Stimulated activated effector memory CD8-positive, alpha-beta T cell treated with anti-CD3 and anti-CD28 coated beads, Interleukin-12 subunit alpha, Interleukin-12 subunit beta, amount 100 ng/mL, for 72 hours (primary cell): ENCODE data around the gene RPS4Y1.
A peak's percentile ranks its signal among the peaks of the same experiment; 100 is the strongest.
"Not testable (repeated sequence)": the region's sequence is repeated elsewhere in the genome, so short reads cannot be mapped to it uniquely, and the experiment has no call there.

Experiments
- ATAC-seq: fragments of 150-1000 bp; cut with Tn5 transposase; 2 replicates; pipeline ENCODE4 v1.10.0; 2021
- DNase-seq, 2 donors: peaks; one replicate each; pipeline ENCODE4 v3.0.0; 2021 to 2022; ENCODE audit warnings: low spot score in 2 of 2
- H3K27ac Mint-ChIP-seq: one replicate; pipeline ENCODE4 v1.8.0; 2022; ENCODE audit warnings: mild to moderate bottlenecking, mixed read lengths
- H3K36me3 Mint-ChIP-seq: one replicate; pipeline ENCODE4 v1.8.0; 2022; ENCODE audit warnings: mild to moderate bottlenecking, mixed read lengths
- H3K4me1 Mint-ChIP-seq: one replicate; pipeline ENCODE4 v1.8.0; 2022; ENCODE audit warnings: mixed read lengths
- H3K4me3 Mint-ChIP-seq: one replicate; pipeline ENCODE4 v1.8.0; 2022; ENCODE audit warnings: mild to moderate bottlenecking, mixed read lengths
- H3K9me3 Mint-ChIP-seq: one replicate; pipeline ENCODE4 v1.8.0; 2022; ENCODE audit warnings: mixed read lengths

Gene RPS4Y1

GRCh38 chrY:2841471-2841893 is at the start of gene RPS4Y1:
Gene RPS4Y1 (plus strand): TSS chrY:2841602. CDS start chrY:2841625, 23 bp downstream.
- ATAC-seq (peak; percentile 88), DNase-seq (peak; percentile 2 to 84)
- Mint-ChIP-seq H3K4me3 (peak within 1 kb of the TSS; percentile 77), H3K27ac (peak within 1 kb of the TSS; percentile 92), H3K4me1 (peaks cover 28% of the 10 kb centered on the region), H3K9me3 (no peaks in the 10 kb centered on the region), H3K36me3 (peaks cover 49% of the 10 kb centered on the region)

GRCh38 chrY:2796977-2797523 is 44.4 kb upstream of the RPS4Y1 start:
- no peak for DNase-seq
- no peaks in the 10 kb centered on the region for H3K9me3 Mint-ChIP-seq
- no peaks in the 10 kb centered on the region for H3K4me1 Mint-ChIP-seq
- H3K4me3 Mint-ChIP-seq: no peak overlapping the region
- no peak overlapping the region for H3K27ac Mint-ChIP-seq
- H3K36me3 Mint-ChIP-seq: no peaks in the 10 kb centered on the region
- ATAC-seq: no peak

GRCh38 chrY:2797991-2798390 is 43.4 kb upstream of the RPS4Y1 start:
- ATAC-seq (no peak), DNase-seq (no peak)
- Mint-ChIP-seq H3K36me3 (no peaks in the 10 kb centered on the region), H3K27ac (no peak overlapping the region), H3K9me3 (no peaks in the 10 kb centered on the region), H3K4me3 (no peak overlapping the region), H3K4me1 (no peaks in the 10 kb centered on the region)

- Mint-ChIP-seq H3K36me3 (no peaks in the 10 kb centered on the region), H3K27ac (no peak overlapping the region), H3K9me3 (no peaks in the 10 kb centered on the region), H3K4me3 (no peak overlapping the region), H3K4me1 (no peaks in the 10 kb centered on the region)
- DNase-seq: no peak
- ATAC-seq: no peak
Observed at GRCh38 chrY:2800246-2800645, 41.2 kb upstream of the RPS4Y1 start.

GRCh38 chrY:2817146-2817896 is 24.1 kb upstream of the RPS4Y1 start:
- H3K27ac Mint-ChIP-seq, H3K9me3 Mint-ChIP-seq, H3K36me3 Mint-ChIP-seq, H3K4me1 Mint-ChIP-seq, ATAC-seq, H3K4me3 Mint-ChIP-seq, DNase-seq: not testable (repeated sequence)

- Mint-ChIP-seq H3K4me3 (no peak overlapping the region), H3K27ac (no peak overlapping the region), H3K36me3 (no peaks in the 10 kb centered on the region), H3K9me3 (no peaks in the 10 kb centered on the region), H3K4me1 (no peaks in the 10 kb centered on the region)
- no peak for ATAC-seq
- no peak for DNase-seq
Observed at GRCh38 chrY:2824471-2824870, 16.9 kb upstream of the RPS4Y1 start.

GRCh38 chrY:2828497-2828896 is 12.9 kb upstream of the RPS4Y1 start:
- no peak for ATAC-seq
- no peak overlapping the region for H3K27ac Mint-ChIP-seq
- no peak overlapping the region for H3K4me3 Mint-ChIP-seq
- H3K9me3 Mint-ChIP-seq: no peaks in the 10 kb centered on the region
- DNase-seq: no peak
- H3K36me3 Mint-ChIP-seq: no peaks in the 10 kb centered on the region
- no peaks in the 10 kb centered on the region for H3K4me1 Mint-ChIP-seq

- Mint-ChIP-seq H3K9me3 (no peaks in the 10 kb centered on the region), H3K36me3 (no peaks in the 10 kb centered on the region), H3K4me1 (no peaks in the 10 kb centered on the region), H3K4me3 (no peak overlapping the region), H3K27ac (no peak overlapping the region)
- DNase-seq: no peak
- ATAC-seq: no peak
Observed at GRCh38 chrY:2835230-2835629, 6.2 kb upstream of the RPS4Y1 start.

- DNase-seq (no peak), ATAC-seq (no peak)
- Mint-ChIP-seq H3K36me3 (peaks cover 7% of the 10 kb centered on the region), H3K4me1 (no peaks in the 10 kb centered on the region), H3K9me3 (no peaks in the 10 kb centered on the region), H3K4me3 (no peak overlapping the region), H3K27ac (no peak overlapping the region)
Observed at GRCh38 chrY:2837078-2837477, 4.3 kb upstream of the RPS4Y1 start.

GRCh38 chrY:2837932-2838331 is 3.5 kb upstream of the RPS4Y1 start:
- Mint-ChIP-seq H3K36me3 (peaks cover 13% of the 10 kb centered on the region), H3K9me3 (no peaks in the 10 kb centered on the region), H3K4me3 (no peak overlapping the region), H3K27ac (no peak overlapping the region), H3K4me1 (peaks cover 6% of the 10 kb centered on the region)
- DNase-seq: no peak
- ATAC-seq: no peak

- no peaks in the 10 kb centered on the region for H3K9me3 Mint-ChIP-seq
- DNase-seq: no peak
- ATAC-seq: no peak
- H3K4me3 Mint-ChIP-seq: no peak overlapping the region
- peak overlapping the region; percentile 55 for H3K27ac Mint-ChIP-seq
- H3K36me3 Mint-ChIP-seq: peaks cover 98% of the 10 kb centered on the region
- H3K4me1 Mint-ChIP-seq: peaks cover 60% of the 10 kb centered on the region
Observed at GRCh38 chrY:2846791-2847190, 5.4 kb downstream of the RPS4Y1 start.

- H3K4me1 Mint-ChIP-seq: peaks cover 58% of the 10 kb centered on the region
- peak overlapping the region; percentile 20 for H3K4me3 Mint-ChIP-seq
- no peaks in the 10 kb centered on the region for H3K9me3 Mint-ChIP-seq
- peaks cover 100% of the 10 kb centered on the region for H3K36me3 Mint-ChIP-seq
- DNase-seq (no peak), ATAC-seq (peak; percentile 55)
- peak overlapping the region; percentile 57 for H3K27ac Mint-ChIP-seq
Observed at GRCh38 chrY:2848384-2848783, 7.0 kb downstream of the RPS4Y1 start.

GRCh38 chrY:2849368-2849767 is 8.0 kb downstream of the RPS4Y1 start:
- DNase-seq: peak in 1 of 2 donors; percentile 45
- peak; percentile 43 for ATAC-seq
- peaks cover 49% of the 10 kb centered on the region for H3K4me1 Mint-ChIP-seq
- no peak overlapping the region for H3K27ac Mint-ChIP-seq
- H3K36me3 Mint-ChIP-seq: peaks cover 100% of the 10 kb centered on the region
- H3K9me3 Mint-ChIP-seq: no peaks in the 10 kb centered on the region
- no peak overlapping the region for H3K4me3 Mint-ChIP-seq

GRCh38 chrY:2854145-2854774 is 12.9 kb downstream of the RPS4Y1 start:
- H3K9me3 Mint-ChIP-seq: no peaks in the 10 kb centered on the region
- peaks cover 100% of the 10 kb centered on the region for H3K36me3 Mint-ChIP-seq
- no peak overlapping the region for H3K27ac Mint-ChIP-seq
- DNase-seq (no peak), ATAC-seq (no peak)
- H3K4me1 Mint-ChIP-seq: peaks cover 48% of the 10 kb centered on the region
- H3K4me3 Mint-ChIP-seq: no peak overlapping the region

GRCh38 chrY:2857068-2857467 is 15.7 kb downstream of the RPS4Y1 start:
- H3K27ac Mint-ChIP-seq: no peak overlapping the region
- peaks cover 100% of the 10 kb centered on the region for H3K36me3 Mint-ChIP-seq
- peaks cover 51% of the 10 kb centered on the region for H3K4me1 Mint-ChIP-seq
- no peaks in the 10 kb centered on the region for H3K9me3 Mint-ChIP-seq
- ATAC-seq (peak; percentile 93), DNase-seq (no peak)
- H3K4me3 Mint-ChIP-seq: no peak overlapping the region

GRCh38 chrY:2857686-2858085 is 16.3 kb downstream of the RPS4Y1 start:
- H3K27ac Mint-ChIP-seq: no peak overlapping the region
- peaks cover 45% of the 10 kb centered on the region for H3K4me1 Mint-ChIP-seq
- DNase-seq: no peak
- H3K36me3 Mint-ChIP-seq: peaks cover 100% of the 10 kb centered on the region
- H3K9me3 Mint-ChIP-seq: no peaks in the 10 kb centered on the region
- ATAC-seq: no peak
- no peak overlapping the region for H3K4me3 Mint-ChIP-seq
